Chondrocyte (in vitro differentiated cells): ENCODE data around the gene CNTROB. TPM values are rescaled to one million over a fixed set of nuclear protein-coding genes. Genes with fewer than 3 reads are reported as not detected.

Source experiments
- DNase-seq: peaks from one replicate; pipeline ENCODE4 v3.0.0; 2021; ENCODE audit warnings: mixed read lengths, low spot score
- H3K27ac Mint-ChIP-seq: one replicate; pipeline ENCODE4 v1.8.0; 2021; ENCODE audit warnings: mild to moderate bottlenecking, moderate library complexity, mixed read lengths; ENCODE audit not compliant: unreplicated experiment
- H3K27me3 Mint-ChIP-seq: 2 replicates; pipeline ENCODE4 v1.8.0; 2021; ENCODE audit warnings: low read depth, mixed read lengths
- H3K36me3 Mint-ChIP-seq: 2 replicates; pipeline ENCODE4 v1.8.0; 2021; ENCODE audit warnings: low read depth, mixed read lengths
- H3K4me1 Mint-ChIP-seq: 2 replicates; pipeline ENCODE4 v1.8.0; 2021; ENCODE audit warnings: low read depth, mild to moderate bottlenecking, mixed read lengths
- H3K4me3 Mint-ChIP-seq: one replicate; pipeline ENCODE4 v1.8.0; 2021; ENCODE audit warnings: mild to moderate bottlenecking, moderate library complexity, mixed read lengths; ENCODE audit not compliant: unreplicated experiment
- H3K9me3 Mint-ChIP-seq: 2 replicates; pipeline ENCODE4 v1.8.0; 2021; ENCODE audit warnings: low read depth, mixed read lengths
- total RNA-seq: library from RNA; stranded (reverse); gene quantifications from 3 replicates; pipeline ENCODE4 v1.2.1, GENCODE V29; 2021
- TF ChIP-seq, protein P1 (sequence below): fragments of 200-600 bp; sonication (generic); IDR thresholded peaks from 2 replicates; pipeline ENCODE4 v1.5.0; 2021; ENCODE audit warnings: antibody characterized with exemption, mild to moderate bottlenecking, moderate library complexity

CNTROB gene
- total RNA-seq, 1 donor from 2014 or later: 28.7 TPM

DNA sequence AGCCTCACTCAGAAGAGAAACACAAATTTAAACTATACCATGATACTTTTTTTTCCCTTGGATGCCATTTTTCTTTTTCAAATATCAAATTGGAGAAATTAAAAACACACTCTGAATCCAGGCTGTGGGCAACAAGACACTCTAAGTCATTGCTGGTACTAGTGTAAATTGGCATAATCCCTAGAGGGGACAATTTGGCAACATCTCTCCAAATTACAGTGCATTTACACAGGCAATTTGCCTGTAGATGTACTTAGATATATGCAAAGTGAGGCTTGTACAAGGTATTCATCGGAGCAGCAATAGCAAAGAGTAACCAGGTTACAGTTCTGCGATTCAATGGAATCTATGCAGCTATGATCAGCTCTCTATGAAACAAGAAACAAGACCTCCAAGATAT, 63.7 kb downstream of the CNTROB start:
- Mint-ChIP-seq H3K27me3 (peaks cover 23% of the 10 kb centered on the region), H3K9me3 (no peaks in the 10 kb centered on the region), H3K4me1 (no peaks in the 10 kb centered on the region), H3K4me3 (no peak overlapping the region), H3K27ac (no peak overlapping the region), H3K36me3 (no peaks in the 10 kb centered on the region)
- TF ChIP-seq, protein P1, sequence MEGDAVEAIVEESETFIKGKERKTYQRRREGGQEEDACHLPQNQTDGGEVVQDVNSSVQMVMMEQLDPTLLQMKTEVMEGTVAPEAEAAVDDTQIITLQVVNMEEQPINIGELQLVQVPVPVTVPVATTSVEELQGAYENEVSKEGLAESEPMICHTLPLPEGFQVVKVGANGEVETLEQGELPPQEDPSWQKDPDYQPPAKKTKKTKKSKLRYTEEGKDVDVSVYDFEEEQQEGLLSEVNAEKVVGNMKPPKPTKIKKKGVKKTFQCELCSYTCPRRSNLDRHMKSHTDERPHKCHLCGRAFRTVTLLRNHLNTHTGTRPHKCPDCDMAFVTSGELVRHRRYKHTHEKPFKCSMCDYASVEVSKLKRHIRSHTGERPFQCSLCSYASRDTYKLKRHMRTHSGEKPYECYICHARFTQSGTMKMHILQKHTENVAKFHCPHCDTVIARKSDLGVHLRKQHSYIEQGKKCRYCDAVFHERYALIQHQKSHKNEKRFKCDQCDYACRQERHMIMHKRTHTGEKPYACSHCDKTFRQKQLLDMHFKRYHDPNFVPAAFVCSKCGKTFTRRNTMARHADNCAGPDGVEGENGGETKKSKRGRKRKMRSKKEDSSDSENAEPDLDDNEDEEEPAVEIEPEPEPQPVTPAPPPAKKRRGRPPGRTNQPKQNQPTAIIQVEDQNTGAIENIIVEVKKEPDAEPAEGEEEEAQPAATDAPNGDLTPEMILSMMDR: no peak
- no peak for DNase-seq

DNA sequence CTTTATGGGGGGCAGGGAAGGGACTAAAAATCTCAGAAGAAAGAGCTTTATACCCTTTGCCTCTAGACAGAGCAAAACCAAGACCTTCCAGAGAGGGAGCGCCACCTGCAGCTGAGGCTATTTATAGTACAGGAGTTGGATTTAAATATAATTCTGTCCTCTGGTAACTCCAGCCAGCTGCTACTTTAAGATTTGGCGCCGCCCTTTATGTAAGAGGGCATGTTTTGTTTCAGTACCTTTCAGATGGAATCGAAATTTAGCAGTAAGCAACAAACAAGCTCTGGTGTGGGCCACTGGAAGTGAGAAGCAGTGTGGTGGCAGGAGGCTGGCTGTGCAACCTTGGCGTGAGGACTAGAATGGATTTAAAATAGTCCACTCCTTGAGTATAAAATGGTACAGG, 65.2 kb downstream of the CNTROB start:
- Mint-ChIP-seq H3K36me3 (peaks cover 3% of the 10 kb centered on the region), H3K27ac (no peak overlapping the region), H3K4me1 (no peaks in the 10 kb centered on the region), H3K9me3 (peaks cover 4% of the 10 kb centered on the region), H3K4me3 (no peak overlapping the region), H3K27me3 (peaks cover 34% of the 10 kb centered on the region)
- no peak for DNase-seq
- TF ChIP-seq, protein P1: peak; percentile 72

Other genes with a start within 250 kb of the CNTROB start
- 74.5 to 77.7 TPM (median 74.9 TPM) in 3 replicates for gene TP53, start 244.7 kb upstream of the CNTROB start, total RNA-seq
- 6.5 to 12.6 TPM (median 7.1 TPM) in 3 replicates for gene WRAP53, start 243.7 kb upstream of the CNTROB start, total RNA-seq
- 4.1 to 6.5 TPM (median 6.4 TPM) in 3 replicates for gene EFNB3, start 227.0 kb upstream of the CNTROB start, total RNA-seq
- not detected in 3 replicates for gene DNAH2, start 214.5 kb upstream of the CNTROB start, total RNA-seq
- 36.6 to 38.2 TPM (median 37.4 TPM) in 3 replicates for gene KDM6B, start 98.0 kb upstream of the CNTROB start, total RNA-seq
- 1.6 to 1.9 TPM (median 1.8 TPM) in 3 replicates for gene TMEM88, start 77.1 kb upstream of the CNTROB start, total RNA-seq
- 52.9 to 94.6 TPM (median 57.5 TPM) in 3 replicates for gene NAA38, start 74.6 kb upstream of the CNTROB start, total RNA-seq
- 6.9 to 10.5 TPM (median 8.6 TPM) in 3 replicates for gene CYB5D1, start 74.2 kb upstream of the CNTROB start, total RNA-seq
- gene CHD3, start 43.4 kb upstream of the CNTROB start, total RNA-seq: 129 to 138 TPM (median 134 TPM) in 3 replicates
- gene RNF227, start 15.9 kb upstream of the CNTROB start, total RNA-seq: 1.6 to 2.2 TPM (median 1.8 TPM) in 3 replicates
- 1.9 to 3.2 TPM (median 2.3 TPM) in 3 replicates for gene KCNAB3, start 2.4 kb upstream of the CNTROB start, total RNA-seq
- 113 to 135 TPM (median 121 TPM) in 3 replicates for gene TRAPPC1, start 260 bp upstream of the CNTROB start, total RNA-seq
- gene GUCY2D, start 70.4 kb downstream of the CNTROB start, total RNA-seq: not detected in 3 replicates
- not detected in 3 replicates for gene ALOX15B, start 106.9 kb downstream of the CNTROB start, total RNA-seq
- 0.17 TPM in 1 of 3 replicates, not detected in the others for gene ALOX12B, start 155.5 kb downstream of the CNTROB start, total RNA-seq
- gene ALOXE3, start 186.3 kb downstream of the CNTROB start, total RNA-seq: 0.12 to 0.13 TPM (median 0.12 TPM) in 3 replicates
- gene HES7, start 191.9 kb downstream of the CNTROB start, total RNA-seq: 0.51 to 1.5 TPM (median 0.70 TPM) in 3 replicates
- gene PER1, start 220.2 kb downstream of the CNTROB start, total RNA-seq: 68.0 to 87.6 TPM (median 75.9 TPM) in 3 replicates
- gene VAMP2, start 230.7 kb downstream of the CNTROB start, total RNA-seq: 45.4 to 58.1 TPM (median 46.7 TPM) in 3 replicates
- gene TMEM107, start 244.2 kb downstream of the CNTROB start, total RNA-seq: 7.8 to 12.1 TPM (median 8.4 TPM) in 3 replicates